Neural cell (in vitro differentiated cells): ENCODE results near the gene HHIPL1. TPM values are rescaled to one million over a fixed set of nuclear protein-coding genes. Genes with fewer than 3 reads are reported as not detected.
"Not testable (repeated sequence)": the region's sequence is repeated elsewhere in the genome, so short reads cannot be mapped to it uniquely, and the experiment has no call there.

ENCODE experiments used
- H2AFZ ChIP-seq: fragments of 200-600, 300-800 bp; sonication (generic), shearing (Covaris generic); 2 replicates; pipeline ENCODE4 v1.6.0; 2014; ENCODE audit warnings: low read depth, mild to moderate bottlenecking, antibody characterized with exemption, low read length, moderate library complexity
- H3F3A ChIP-seq: fragments of 200-600 bp; shearing (Covaris generic); 2 replicates; pipeline ENCODE4 v1.6.1; 2016; ENCODE audit warnings: mild to moderate bottlenecking, moderate library complexity, mixed read lengths, antibody characterized with exemption, low read length; ENCODE audit not compliant: insufficient read depth, poor library complexity, severe bottlenecking
- H3K27ac ChIP-seq: fragments of 200-600, 300-800 bp; sonication (generic), shearing (Covaris generic); 2 replicates; pipeline ENCODE4 v1.5.1; 2014; ENCODE audit warnings: mild to moderate bottlenecking, low read length, moderate library complexity
- H3K27me3 ChIP-seq: fragments of 300-800, 200-600 bp; sonication (generic), shearing (Covaris generic); 2 replicates; pipeline ENCODE4 v1.6.0; 2014; ENCODE audit warnings: mild to moderate bottlenecking, low read depth, low read length, moderate library complexity; ENCODE audit not compliant: insufficient read depth
- H3K36me3 ChIP-seq: fragments of 300-800, 200-600 bp; sonication (generic), shearing (Covaris generic); 2 replicates; pipeline ENCODE4 v1.5.1; 2014; ENCODE audit warnings: mild to moderate bottlenecking, antibody characterized with exemption, low read length, moderate library complexity; ENCODE audit not compliant: insufficient read depth
- H3K4me2 ChIP-seq: fragments of 300-800, 200-600 bp; sonication (generic), shearing (Covaris generic); 2 replicates; pipeline ENCODE4 v1.6.0; 2014; ENCODE audit warnings: mild to moderate bottlenecking, low read length
- H3K4me3 ChIP-seq: fragments of 300-800, 200-600 bp; sonication (generic), shearing (Covaris generic); 2 replicates; pipeline ENCODE4 v1.5.1; 2014; ENCODE audit warnings: mild to moderate bottlenecking, low read length, moderate library complexity
- H3K79me2 ChIP-seq: fragments of 200-600 bp; shearing (Covaris generic); replicated peaks from 2 replicates; pipeline ENCODE4 v1.6.0; 2014; ENCODE audit warnings: mild to moderate bottlenecking, low read length, moderate library complexity; ENCODE audit not compliant: insufficient read depth
- H3K9ac ChIP-seq: fragments of 300-800, 200-600 bp; sonication (generic), shearing (Covaris generic); 2 replicates; pipeline ENCODE4 v1.6.1; 2016; ENCODE audit warnings: mild to moderate bottlenecking, low read length, mixed read lengths
- H3K9me2 ChIP-seq: fragments of 200-600 bp; shearing (Covaris generic); 2 replicates; pipeline ENCODE4 v1.6.1; 2016; ENCODE audit warnings: mild to moderate bottlenecking, low read length, mixed read lengths; ENCODE audit not compliant: insufficient read depth
- H3K9me3 ChIP-seq: fragments of 200-600, 300-800 bp; sonication (generic), shearing (Covaris generic); 2 replicates; pipeline ENCODE4 v1.6.1; 2016; ENCODE audit warnings: mild to moderate bottlenecking, mixed run types, low read length, moderate library complexity, mixed read lengths
- H4K20me1 ChIP-seq: fragments of 200-600 bp; shearing (Covaris generic); 2 replicates; pipeline ENCODE4 v1.6.1; 2016; ENCODE audit warnings: mild to moderate bottlenecking, mixed run types; ENCODE audit not compliant: insufficient read depth
- CTCF ChIP-seq: fragments of 450-650 bp; IDR thresholded peaks from 2 replicates; pipeline ENCODE4 v1.5.1; 2014; ENCODE audit warnings: antibody characterized with exemption, mild to moderate bottlenecking, moderate library complexity; ENCODE audit not compliant: poor library complexity, severe bottlenecking
- EP300 ChIP-seq: fragments of 450-650 bp; conservative IDR thresholded peaks from 2 replicates; pipeline ENCODE4 v1.6.1; 2014; ENCODE audit warnings: antibody characterized with exemption, mild to moderate bottlenecking, moderate library complexity; ENCODE audit not compliant: poor library complexity, severe bottlenecking
- EZH2 ChIP-seq: fragments of 200-600, 300-800 bp; shearing (Covaris generic), sonication (generic); IDR thresholded peaks from 2 replicates; pipeline ENCODE4 v1.6.1; 2014; ENCODE audit warnings: antibody characterized with exemption, low read length, borderline replicate concordance, mild to moderate bottlenecking; ENCODE audit not compliant: insufficient read depth, poor library complexity, severe bottlenecking
- MXI1 ChIP-seq: fragments of 450-650 bp; conservative IDR thresholded peaks from 2 replicates; pipeline ENCODE4 v1.6.1; 2014; ENCODE audit warnings: antibody characterized with exemption, mild to moderate bottlenecking; ENCODE audit not compliant: poor library complexity, severe bottlenecking
- POLR2AphosphoS5 ChIP-seq: IDR thresholded peaks from 2 replicates; pipeline ENCODE4 v1.6.1; 2012
- RAD21 ChIP-seq: fragments of 450-650 bp; conservative IDR thresholded peaks from 2 replicates; pipeline ENCODE4 v1.6.1; 2014; ENCODE audit warnings: antibody characterized with exemption, mild to moderate bottlenecking, moderate library complexity
- REST ChIP-seq: IDR thresholded peaks from 2 replicates; pipeline ENCODE4 v1.6.1; 2012; ENCODE audit warnings: borderline replicate concordance
- SMC3 ChIP-seq: fragments of 450-650 bp; conservative IDR thresholded peaks from 2 replicates; pipeline ENCODE4 v1.6.1; 2014; ENCODE audit warnings: antibody characterized with exemption, mild to moderate bottlenecking, moderate library complexity; ENCODE audit not compliant: poor library complexity
- TAF1 ChIP-seq: IDR thresholded peaks from 2 replicates; pipeline ENCODE4 v1.6.1; 2012; ENCODE audit warnings: low read depth
- polyA plus RNA-seq: library from polyadenylated mRNA; depleted of rRNA; stranded (reverse); fragments of >200 nt; gene quantifications from 2 replicates; pipeline ENCODE4 v1.2.3, GENCODE V29; 2014

Gene HHIPL1
- polyA plus RNA-seq, 1 donor from 2014 or later = 0.47 TPM

- Histone ChIP-seq H3K79me2 (no peaks in the 10 kb centered on the region), H3F3A (no peaks in the 10 kb centered on the region), H3K27ac (no peak overlapping the region), H3K9me2 (no peaks in the 10 kb centered on the region), H2AFZ (no peak overlapping the region), H3K4me3 (no peak overlapping the region), H3K27me3 (no peaks in the 10 kb centered on the region), H3K4me2 (no peak overlapping the region), H3K36me3 (no peaks in the 10 kb centered on the region), H3K9ac (no peak overlapping the region), H4K20me1 (no peaks in the 10 kb centered on the region), H3K9me3 (no peaks in the 10 kb centered on the region)
- no peak for TF ChIP-seq EP300
- TF ChIP-seq EZH2 = no peak
- TF ChIP-seq POLR2AphosphoS5 = no peak
- TF ChIP-seq MXI1 = no peak
- no peak for TF ChIP-seq TAF1
Measured at GRCh38 chr14:99637624-99638023, 7.3 kb upstream of the HHIPL1 start.

GRCh38 chr14:99642771-99643170, 2.2 kb upstream of the HHIPL1 start:
- not testable (repeated sequence) for H3K4me3 ChIP-seq, H4K20me1 ChIP-seq, H3K9me2 ChIP-seq, H3K27ac ChIP-seq, H3K9ac ChIP-seq, H3K4me2 ChIP-seq, H3F3A ChIP-seq, H3K36me3 ChIP-seq, H2AFZ ChIP-seq, H3K9me3 ChIP-seq, H3K79me2 ChIP-seq
- peaks cover 15% of the 10 kb centered on the region for H3K27me3 ChIP-seq

GRCh38 chr14:99643343-99643742, 1.6 kb upstream of the HHIPL1 start:
- Histone ChIP-seq H3F3A (no peaks in the 10 kb centered on the region), H3K79me2 (no peaks in the 10 kb centered on the region), H3K4me3 (no peak overlapping the region), H3K27ac (no peak overlapping the region), H3K36me3 (no peaks in the 10 kb centered on the region), H3K9ac (no peak overlapping the region), H2AFZ (no peak overlapping the region), H3K4me2 (no peak overlapping the region), H3K9me3 (no peaks in the 10 kb centered on the region), H3K9me2 (no peaks in the 10 kb centered on the region), H4K20me1 (no peaks in the 10 kb centered on the region), H3K27me3 (peaks cover 15% of the 10 kb centered on the region)
- TF ChIP-seq MXI1 = no peak
- no peak for TF ChIP-seq SMC3
- TF ChIP-seq TAF1 = no peak
- no peak for TF ChIP-seq RAD21
- TF ChIP-seq REST = no peak
- TF ChIP-seq EZH2 = no peak
- TF ChIP-seq EP300 = no peak
- TF ChIP-seq CTCF = no peak
- no peak for TF ChIP-seq POLR2AphosphoS5
